ENCODE data around the gene LCN1.
"Not testable (repeated sequence)": the region's sequence is repeated elsewhere in the genome, so short reads cannot be mapped to it uniquely, and the experiment has no call there.

The LCN1 gene

GRCh38 chr9:135512241-135512603 lies 9.0 kb upstream of the LCN1 start:
- Histone ChIP-seq H3K27me3 (ENCODE audit: low read depth, low read length) (no peaks in the 10 kb centered on the region), H3K27ac (ENCODE audit: low read length) (no peak overlapping the region), H3K9me3 (ENCODE audit: control insufficient read depth in 1 of 2, low read length in 2 of 2) (peaks cover 0 to 4% of the 10 kb centered on the region in 2 donors), H3K4me1 (ENCODE audit: control insufficient read depth in 1 of 2, insufficient read depth in 2 of 2, low read length in 2 of 2) (no peaks in the 10 kb centered on the region), H3K36me3 (ENCODE audit: control insufficient read depth in 1 of 2, insufficient read depth in 2 of 2, low read length in 2 of 2) (no peaks in the 10 kb centered on the region), H3K4me3 (ENCODE audit: low read depth in 1 of 2, low read length in 2 of 2) (no peak overlapping the region)

- H3K4me1 ChIP-seq (ENCODE audit: control insufficient read depth in 1 of 2, insufficient read depth in 2 of 2, low read length in 2 of 2): no peaks in the 10 kb centered on the region
- no peak overlapping the region for H3K4me3 ChIP-seq (ENCODE audit: low read depth in 1 of 2, low read length in 2 of 2)
- H3K27ac ChIP-seq (ENCODE audit: low read length): no peak overlapping the region
- H3K27me3 ChIP-seq (ENCODE audit: low read depth, low read length): no peaks in the 10 kb centered on the region
- no peaks in the 10 kb centered on the region for H3K36me3 ChIP-seq (ENCODE audit: control insufficient read depth in 1 of 2, insufficient read depth in 2 of 2, low read length in 2 of 2)
- H3K9me3 ChIP-seq (ENCODE audit: control insufficient read depth in 1 of 2, low read length in 2 of 2): peaks cover 0 to 4% of the 10 kb centered on the region in 2 donors
Observed at GRCh38 chr9:135512904-135513303, 8.3 kb upstream of the LCN1 start.

GRCh38 chr9:135513351-135513846 lies 7.8 kb upstream of the LCN1 start:
- Histone ChIP-seq H3K27ac (ENCODE audit: low read length) (no peak overlapping the region), H3K4me3 (ENCODE audit: low read depth in 1 of 2, low read length in 2 of 2) (no peak overlapping the region), H3K9me3 (ENCODE audit: control insufficient read depth in 1 of 2, low read length in 2 of 2) (peaks cover 0 to 4% of the 10 kb centered on the region in 2 donors), H3K4me1 (ENCODE audit: control insufficient read depth in 1 of 2, insufficient read depth in 2 of 2, low read length in 2 of 2) (no peaks in the 10 kb centered on the region), H3K27me3 (ENCODE audit: low read depth, low read length) (no peaks in the 10 kb centered on the region), H3K36me3 (ENCODE audit: control insufficient read depth in 1 of 2, insufficient read depth in 2 of 2, low read length in 2 of 2) (no peaks in the 10 kb centered on the region)

DNA sequence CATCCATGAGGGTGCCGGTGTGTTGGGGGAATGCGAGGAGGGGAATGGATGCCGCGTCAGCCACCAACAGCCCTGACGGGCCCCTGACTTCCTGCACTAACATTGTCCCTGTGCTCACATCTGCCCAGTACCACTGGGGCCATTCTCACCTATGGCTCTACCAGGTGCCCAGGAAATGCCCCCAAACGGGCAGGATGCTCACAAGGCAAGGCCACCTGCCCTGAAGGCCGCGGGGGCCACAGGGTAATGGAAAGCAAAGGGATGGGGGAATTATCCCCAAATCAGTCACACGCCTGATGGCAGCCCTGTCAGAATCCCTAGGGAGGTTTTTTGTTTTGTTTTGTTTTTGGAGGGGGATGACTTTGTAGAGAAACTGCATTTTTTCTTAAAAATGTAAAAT lies 7.3 kb upstream of the LCN1 start:
- H3K4me1 ChIP-seq (ENCODE audit: control insufficient read depth in 1 of 2, insufficient read depth in 2 of 2, low read length in 2 of 2); H3K4me3 ChIP-seq (ENCODE audit: low read depth in 1 of 2, low read length in 2 of 2); H3K27me3 ChIP-seq (ENCODE audit: low read depth, low read length); H3K36me3 ChIP-seq (ENCODE audit: control insufficient read depth in 1 of 2, insufficient read depth in 2 of 2, low read length in 2 of 2); H3K9me3 ChIP-seq (ENCODE audit: control insufficient read depth in 1 of 2, low read length in 2 of 2); H3K27ac ChIP-seq (ENCODE audit: low read length): not testable (repeated sequence)

DNA sequence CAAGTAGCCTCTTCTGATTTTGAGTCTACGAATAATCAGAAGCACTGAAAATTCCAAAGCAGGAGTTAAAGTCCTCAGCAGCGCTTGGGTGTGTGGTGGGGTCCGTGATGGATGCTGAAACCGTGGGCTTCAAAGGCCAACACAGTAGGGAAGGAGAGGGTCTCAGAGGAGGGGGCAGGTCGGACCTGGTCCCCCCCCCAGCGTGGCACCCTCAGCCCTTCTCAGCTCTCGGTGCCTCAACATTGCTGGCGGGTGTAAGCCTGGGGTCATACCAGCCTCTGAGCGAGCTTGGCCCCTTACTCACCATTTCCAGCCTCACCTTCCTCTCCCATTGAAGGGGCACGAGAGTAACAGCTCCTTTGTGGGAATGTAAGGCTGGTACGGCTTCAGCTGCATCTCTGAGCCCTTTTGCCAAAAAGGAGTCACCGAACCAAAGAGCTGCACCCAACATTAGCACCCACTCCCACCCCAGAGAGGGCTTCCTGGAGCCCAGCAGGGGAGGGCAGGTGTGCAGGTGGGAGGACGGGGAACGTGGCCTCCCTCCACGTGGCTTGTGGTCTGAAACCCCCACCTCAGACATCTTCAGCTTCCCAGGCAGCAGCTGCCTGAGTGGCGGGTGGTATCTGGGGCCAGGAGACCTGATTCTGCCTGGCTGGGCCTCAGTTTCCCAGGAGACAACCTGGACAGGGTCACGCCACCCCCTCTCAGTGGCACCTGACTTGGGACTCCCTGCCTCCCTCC lies 6.7 kb upstream of the LCN1 start:
- Histone ChIP-seq H3K4me1 (ENCODE audit: control insufficient read depth in 1 of 2, insufficient read depth in 2 of 2, low read length in 2 of 2) (no peaks in the 10 kb centered on the region), H3K4me3 (ENCODE audit: low read depth in 1 of 2, low read length in 2 of 2) (no peak overlapping the region), H3K27me3 (ENCODE audit: low read depth, low read length) (no peaks in the 10 kb centered on the region), H3K36me3 (ENCODE audit: control insufficient read depth in 1 of 2, insufficient read depth in 2 of 2, low read length in 2 of 2) (no peaks in the 10 kb centered on the region), H3K9me3 (ENCODE audit: control insufficient read depth in 1 of 2, low read length in 2 of 2) (peaks cover 0 to under 1% of the 10 kb centered on the region in 2 donors), H3K27ac (ENCODE audit: low read length) (no peak overlapping the region)

DNA sequence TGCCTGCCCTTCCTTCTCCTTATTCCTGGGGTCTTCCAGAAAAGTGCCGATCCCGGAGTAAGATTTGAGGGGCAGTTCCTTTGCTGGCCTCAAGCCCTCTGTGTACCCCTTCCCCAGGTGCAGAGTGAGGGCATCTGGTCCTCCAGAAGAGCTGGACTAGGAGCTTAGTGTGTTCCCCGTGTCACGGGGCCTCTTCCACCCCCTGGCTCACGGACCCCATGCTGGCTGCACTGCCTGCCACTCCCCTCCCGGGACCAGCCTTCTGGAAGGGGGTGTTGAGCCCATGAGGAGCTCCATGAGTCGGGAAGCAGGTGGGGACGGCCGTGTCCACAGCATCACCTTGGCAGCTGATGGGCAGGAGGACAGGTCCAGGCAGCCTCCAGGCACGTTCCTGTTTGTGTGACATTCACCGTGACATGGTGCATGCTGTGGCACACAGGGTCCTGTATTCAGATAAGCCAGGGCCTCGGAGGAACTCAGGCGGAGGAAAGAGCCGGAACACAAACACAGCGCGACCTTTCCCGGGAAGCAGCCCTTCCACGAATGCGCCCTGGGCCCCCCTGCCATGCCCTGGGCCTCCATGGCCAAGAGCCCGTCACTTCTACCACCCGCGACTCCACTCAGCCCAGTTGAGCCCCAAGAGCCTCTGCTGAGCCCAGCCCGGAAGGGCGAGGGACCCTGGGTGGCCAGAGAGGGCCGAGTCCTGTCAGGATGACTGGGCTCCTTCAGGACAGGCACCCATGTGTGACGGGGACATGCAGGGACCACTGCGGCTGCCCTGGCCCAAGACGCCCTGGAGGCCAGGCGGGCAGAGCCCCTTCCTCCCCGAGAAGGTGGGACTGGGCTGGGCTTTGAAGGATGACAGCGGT lies 5.9 kb upstream of the LCN1 start:
- no peaks in the 10 kb centered on the region for H3K27me3 ChIP-seq (ENCODE audit: low read depth, low read length)
- H3K27ac ChIP-seq (ENCODE audit: low read length): no peak overlapping the region
- H3K9me3 ChIP-seq (ENCODE audit: control insufficient read depth in 1 of 2, low read length in 2 of 2): no peaks in the 10 kb centered on the region
- H3K36me3 ChIP-seq (ENCODE audit: control insufficient read depth in 1 of 2, insufficient read depth in 2 of 2, low read length in 2 of 2): no peaks in the 10 kb centered on the region
- no peak overlapping the region for H3K4me3 ChIP-seq (ENCODE audit: low read depth in 1 of 2, low read length in 2 of 2)
- H3K4me1 ChIP-seq (ENCODE audit: control insufficient read depth in 1 of 2, insufficient read depth in 2 of 2, low read length in 2 of 2): no peaks in the 10 kb centered on the region

DNA sequence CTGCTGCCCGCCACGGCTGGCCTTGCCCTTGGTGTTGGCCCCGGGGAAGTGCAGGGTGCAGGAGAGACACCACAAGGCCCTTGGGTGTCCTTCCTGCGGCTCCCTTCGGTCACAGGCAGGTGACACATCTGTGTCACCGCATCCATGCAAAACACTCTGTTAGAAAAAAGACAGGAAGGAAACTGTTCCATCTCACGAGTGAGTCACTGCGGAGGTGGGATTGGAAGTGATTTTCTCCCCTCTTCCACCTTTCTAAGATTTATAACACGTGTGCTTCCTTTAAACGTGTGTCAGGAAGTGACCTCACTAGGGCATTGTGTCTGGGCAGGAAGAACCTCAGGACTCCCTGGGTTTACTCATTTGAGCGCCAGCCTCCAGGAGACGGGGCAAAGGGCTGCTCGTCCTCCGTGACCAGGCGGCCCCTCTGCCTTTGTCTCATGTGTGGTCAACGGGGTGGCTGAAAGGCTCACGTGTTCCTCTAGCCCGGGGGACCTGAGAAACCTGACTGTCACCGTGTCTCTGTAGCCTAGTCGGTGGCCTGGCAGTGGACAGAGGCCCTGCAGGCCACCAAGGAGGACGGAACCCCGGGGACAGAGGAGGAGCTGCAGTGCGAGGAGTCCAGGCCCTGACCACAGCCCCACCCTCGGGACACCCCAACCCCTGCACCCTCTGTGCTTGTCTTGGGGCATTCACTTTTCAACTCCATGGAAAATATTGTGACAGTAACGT lies 4.9 kb upstream of the LCN1 start:
- Histone ChIP-seq H3K27ac (ENCODE audit: low read length) (no peak overlapping the region), H3K36me3 (ENCODE audit: control insufficient read depth in 1 of 2, insufficient read depth in 2 of 2, low read length in 2 of 2) (no peaks in the 10 kb centered on the region), H3K4me1 (ENCODE audit: control insufficient read depth in 1 of 2, insufficient read depth in 2 of 2, low read length in 2 of 2) (no peaks in the 10 kb centered on the region), H3K27me3 (ENCODE audit: low read depth, low read length) (no peaks in the 10 kb centered on the region), H3K9me3 (ENCODE audit: control insufficient read depth in 1 of 2, low read length in 2 of 2) (no peaks in the 10 kb centered on the region), H3K4me3 (ENCODE audit: low read depth in 1 of 2, low read length in 2 of 2) (no peak overlapping the region)

DNA sequence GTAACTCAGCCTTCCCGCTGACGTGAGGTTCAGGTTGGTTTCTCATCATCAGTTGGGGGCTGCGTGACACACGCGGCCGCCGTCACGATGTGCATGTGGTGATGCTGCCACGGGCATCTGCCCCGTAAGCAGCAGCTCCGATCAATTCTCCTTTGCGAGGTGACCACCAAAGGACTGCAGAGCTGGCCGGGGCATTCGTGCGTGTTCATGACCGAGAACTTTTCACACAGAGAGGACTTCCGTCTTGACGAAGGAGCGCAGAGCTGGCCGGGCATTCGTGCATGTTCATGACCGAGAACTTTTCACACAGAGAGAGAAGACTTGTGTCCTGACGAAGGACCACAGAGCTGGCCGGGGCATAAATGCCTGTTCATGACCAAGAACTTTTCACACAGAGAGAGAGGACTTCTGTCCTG lies 3.8 kb upstream of the LCN1 start:
- no peak overlapping the region for H3K27ac ChIP-seq (ENCODE audit: low read length)
- no peak overlapping the region for H3K4me3 ChIP-seq (ENCODE audit: low read depth in 1 of 2, low read length in 2 of 2)
- H3K4me1 ChIP-seq (ENCODE audit: control insufficient read depth in 1 of 2, insufficient read depth in 2 of 2, low read length in 2 of 2): no peaks in the 10 kb centered on the region
- H3K9me3 ChIP-seq (ENCODE audit: control insufficient read depth in 1 of 2, low read length in 2 of 2): no peaks in the 10 kb centered on the region
- no peaks in the 10 kb centered on the region for H3K27me3 ChIP-seq (ENCODE audit: low read depth, low read length)
- no peaks in the 10 kb centered on the region for H3K36me3 ChIP-seq (ENCODE audit: control insufficient read depth in 1 of 2, insufficient read depth in 2 of 2, low read length in 2 of 2)

DNA sequence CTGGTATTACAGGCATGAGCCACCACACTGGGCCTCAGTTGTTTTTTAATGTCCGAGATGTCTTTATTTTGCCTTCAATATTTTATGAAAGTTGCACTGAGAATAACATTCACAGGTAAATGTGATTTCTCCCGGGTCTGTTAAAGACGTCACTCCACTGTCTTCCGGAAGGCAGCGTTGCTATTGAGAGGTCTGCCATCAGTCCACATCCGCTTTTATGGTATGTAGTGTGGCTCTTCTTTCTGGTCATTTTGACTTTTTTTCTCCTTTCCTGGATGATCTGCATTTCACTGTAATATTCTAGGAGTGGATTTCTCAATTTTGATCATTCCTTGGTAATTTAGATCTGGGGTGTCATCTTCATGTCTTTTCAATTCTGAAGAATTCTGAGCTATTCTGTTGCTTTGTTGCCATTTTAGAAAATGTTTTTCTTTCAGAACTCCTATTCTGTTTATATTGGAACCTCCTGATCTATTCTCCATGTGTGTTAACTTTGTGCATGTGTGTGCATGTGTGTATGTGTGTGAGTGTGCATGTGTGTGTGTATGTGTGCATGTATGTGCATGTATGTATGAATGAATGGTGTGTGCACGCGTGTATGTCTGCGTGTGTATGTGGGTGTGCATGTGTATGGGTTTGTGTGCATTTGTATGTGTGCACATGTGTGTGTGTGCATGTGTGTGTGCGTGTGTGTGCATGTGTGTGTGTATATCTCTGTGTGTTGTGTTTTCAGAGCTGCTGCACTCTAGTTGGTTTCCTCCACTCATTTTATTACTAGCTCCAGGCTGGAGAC lies 1.9 kb upstream of the LCN1 start:
- no peaks in the 10 kb centered on the region for H3K27me3 ChIP-seq (ENCODE audit: low read depth, low read length)
- no peaks in the 10 kb centered on the region for H3K4me1 ChIP-seq (ENCODE audit: control insufficient read depth in 1 of 2, insufficient read depth in 2 of 2, low read length in 2 of 2)
- no peak overlapping the region for H3K4me3 ChIP-seq (ENCODE audit: low read depth in 1 of 2, low read length in 2 of 2)
- no peaks in the 10 kb centered on the region for H3K9me3 ChIP-seq (ENCODE audit: control insufficient read depth in 1 of 2, low read length in 2 of 2)
- no peak overlapping the region for H3K27ac ChIP-seq (ENCODE audit: low read length)
- no peaks in the 10 kb centered on the region for H3K36me3 ChIP-seq (ENCODE audit: control insufficient read depth in 1 of 2, insufficient read depth in 2 of 2, low read length in 2 of 2)

GRCh38 chr9:135521608-135522095 lies 412 bp downstream of the LCN1 start:
- no peak overlapping the region for H3K4me3 ChIP-seq (ENCODE audit: low read depth in 1 of 2, low read length in 2 of 2)
- H3K27me3 ChIP-seq (ENCODE audit: low read depth, low read length): no peaks in the 10 kb centered on the region
- no peaks in the 10 kb centered on the region for H3K36me3 ChIP-seq (ENCODE audit: control insufficient read depth in 1 of 2, insufficient read depth in 2 of 2, low read length in 2 of 2)
- H3K9me3 ChIP-seq (ENCODE audit: control insufficient read depth in 1 of 2, low read length in 2 of 2): no peaks in the 10 kb centered on the region
- H3K27ac ChIP-seq (ENCODE audit: low read length): no peak overlapping the region
- H3K4me1 ChIP-seq (ENCODE audit: control insufficient read depth in 1 of 2, insufficient read depth in 2 of 2, low read length in 2 of 2): no peaks in the 10 kb centered on the region
